C4-2B (cell line): ENCODE data around the gene PLEKHA8.

ENCODE experiments used
- CTCF ChIP-seq: fragments of 450-650 bp; conservative IDR thresholded peaks from 2 replicates; pipeline ENCODE4 v1.5.1; 2017; ENCODE audit warnings: mild to moderate bottlenecking
- ZFX ChIP-seq: fragments of 450-650 bp; IDR thresholded peaks from 2 replicates; pipeline ENCODE4 v1.6.1; 2017

GRCh38 chr7:30026229-30027064 lies 1.8 kb upstream of the PLEKHA8 start, which contains the start of gene FKBP14:
- TF ChIP-seq CTCF (no peak), ZFX (no peak)
